Anterior cingulate cortex (tissue), 58 donors: ENCODE data around the gene PIM1.
"Not testable (repeated sequence)": the region's sequence is repeated elsewhere in the genome, so short reads cannot be mapped to it uniquely, and the experiment has no call there.

ENCODE experiments used
- DNase-seq, 58 donors: peaks; one replicate each; lab custom pipeline; 2025; lab: John Stamatoyannopoulos, UW

Gene PIM1

GRCh38 chr6:37170273-37171200, 585 bp downstream of the PIM1 start:
- DNase-seq, result peak in 40 of 58 donors; percentile 11 to 72 (median 49)

- peak in 53 of 58 donors; percentile 8 to 73 (median 41) for DNase-seq
Measured at GRCh38 chr6:37171201-37171969, 1.4 kb downstream of the PIM1 start.

- DNase-seq, result peak; percentile 18 to 92 (median 79)
Measured at GRCh38 chr6:37171970-37172812, 2.2 kb downstream of the PIM1 start.

- no peak for DNase-seq
Measured at GRCh38 chr6:37172912-37173492, 3.0 kb downstream of the PIM1 start.

- DNase-seq, result peak in 1 of 58 donors; percentile 4
Measured at GRCh38 chr6:37173493-37174195, 3.7 kb downstream of the PIM1 start.

GRCh38 chr6:37174196-37174514, 4.2 kb downstream of the PIM1 start:
- no peak for DNase-seq

GRCh38 chr6:37174515-37175331, 4.8 kb downstream of the PIM1 start:
- DNase-seq, result no peak

GRCh38 chr6:37175332-37176267, 5.6 kb downstream of the PIM1 start:
- DNase-seq, result no peak

GRCh38 chr6:37176268-37177076, 6.5 kb downstream of the PIM1 start:
- no peak for DNase-seq

GRCh38 chr6:37177077-37177934, 7.4 kb downstream of the PIM1 start:
- DNase-seq, result peak in 1 of 58 donors; percentile 9

- DNase-seq, result no peak
Measured at GRCh38 chr6:37177935-37178517, 8.1 kb downstream of the PIM1 start.

- DNase-seq, result no peak
Measured at GRCh38 chr6:37180075-37180474, 10.1 kb downstream of the PIM1 start.

GRCh38 chr6:37180610-37181009, 10.7 kb downstream of the PIM1 start:
- not testable (repeated sequence) for DNase-seq

GRCh38 chr6:37182736-37183590, 13.0 kb downstream of the PIM1 start:
- DNase-seq, result peak in 11 of 58 donors; percentile 4 to 50 (median 25)
